ENCODE data around the gene CCER1. TPM values are rescaled to one million over a fixed set of nuclear protein-coding genes. Genes with fewer than 3 reads are reported as not detected.

CCER1 gene
- total RNA-seq, 1 experiment from 2014 or later, result not detected

- H3K56ac ChIP-seq (ENCODE audit: insufficient read length, low read depth, low read length), result no peak overlapping the region
- H4K20me1 ChIP-seq (ENCODE audit: control insufficient read depth, insufficient read depth, insufficient read length), result no peaks in the 10 kb centered on the region
- no peak overlapping the region for H4K8ac ChIP-seq (replicated peaks; ENCODE audit: insufficient read length, low read depth, low read length)
- Mint-ChIP-seq H3K4me3 (no peak overlapping the region), H3K4me1 (peaks cover 8% of the 10 kb centered on the region in 2 experiments), H3K27me3 (ENCODE audit: low read depth) (no peaks in the 10 kb centered on the region; the same call in 1 of the 2 replicates), H3K27ac (no peak overlapping the region), H3K9me3 (no peaks in the 10 kb centered on the region), H3K36me3 (ENCODE audit: insufficient read depth in 1 of 3, low read depth in 3 of 3) (no peaks in the 10 kb centered on the region)
- H3K9me3 ChIP-seq (ENCODE audit: control insufficient read depth, low read depth, low read length), result no peaks in the 10 kb centered on the region
- H3K23me2 ChIP-seq (ENCODE audit: insufficient read length, low read depth, low read length, poor library complexity, severe bottlenecking), result no peaks in the 10 kb centered on the region
- DNase-seq, result no peak
- H3K27ac ChIP-seq (ENCODE audit: insufficient read length, low read depth, low read length), result no peak overlapping the region
- H4K91ac ChIP-seq (ENCODE audit: insufficient read length, low read depth, low read length), result no peak overlapping the region
- TF ChIP-seq, protein P1, sequence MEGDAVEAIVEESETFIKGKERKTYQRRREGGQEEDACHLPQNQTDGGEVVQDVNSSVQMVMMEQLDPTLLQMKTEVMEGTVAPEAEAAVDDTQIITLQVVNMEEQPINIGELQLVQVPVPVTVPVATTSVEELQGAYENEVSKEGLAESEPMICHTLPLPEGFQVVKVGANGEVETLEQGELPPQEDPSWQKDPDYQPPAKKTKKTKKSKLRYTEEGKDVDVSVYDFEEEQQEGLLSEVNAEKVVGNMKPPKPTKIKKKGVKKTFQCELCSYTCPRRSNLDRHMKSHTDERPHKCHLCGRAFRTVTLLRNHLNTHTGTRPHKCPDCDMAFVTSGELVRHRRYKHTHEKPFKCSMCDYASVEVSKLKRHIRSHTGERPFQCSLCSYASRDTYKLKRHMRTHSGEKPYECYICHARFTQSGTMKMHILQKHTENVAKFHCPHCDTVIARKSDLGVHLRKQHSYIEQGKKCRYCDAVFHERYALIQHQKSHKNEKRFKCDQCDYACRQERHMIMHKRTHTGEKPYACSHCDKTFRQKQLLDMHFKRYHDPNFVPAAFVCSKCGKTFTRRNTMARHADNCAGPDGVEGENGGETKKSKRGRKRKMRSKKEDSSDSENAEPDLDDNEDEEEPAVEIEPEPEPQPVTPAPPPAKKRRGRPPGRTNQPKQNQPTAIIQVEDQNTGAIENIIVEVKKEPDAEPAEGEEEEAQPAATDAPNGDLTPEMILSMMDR (conservative IDR thresholded peaks at IDR 0.05), result no peak
- no peaks in the 10 kb centered on the region for H3K4me1 ChIP-seq (ENCODE audit: insufficient read depth, low read length)
- H2BK15ac ChIP-seq (ENCODE audit: low read depth, low read length), result no peak overlapping the region
- no peak overlapping the region for H2AFZ ChIP-seq (ENCODE audit: low read length)
- no peak overlapping the region for H2BK5ac ChIP-seq (ENCODE audit: insufficient read length, low read length)
- H3T11ph ChIP-seq (ENCODE audit: low read length), result no peak overlapping the region
- H3K79me1 ChIP-seq (ENCODE audit: insufficient read depth, low read depth, low read length, poor library complexity, severe bottlenecking), result no peaks in the 10 kb centered on the region
- H3K27me3 ChIP-seq (ENCODE audit: insufficient read depth, low read length), result no peaks in the 10 kb centered on the region
- no peak overlapping the region for H3K4ac ChIP-seq (ENCODE audit: low read depth, low read length)
- H3K18ac ChIP-seq (ENCODE audit: insufficient read length, low read depth, low read length), result no peak overlapping the region
- no peaks in the 10 kb centered on the region for H3K79me2 ChIP-seq (ENCODE audit: insufficient read depth, low read length)
- no peak overlapping the region for H3K4me2 ChIP-seq (ENCODE audit: insufficient read depth, insufficient read length, low read length)
- H2BK12ac ChIP-seq (ENCODE audit: insufficient read length, low read depth, low read length), result no peak overlapping the region
- no peak overlapping the region for H4K5ac ChIP-seq (ENCODE audit: insufficient read length, low read depth, low read length)
- H3K9ac ChIP-seq (ENCODE audit: extremely low read depth, insufficient read length, low read length), result no peak overlapping the region
- H3K14ac ChIP-seq (ENCODE audit: insufficient read depth, low read length), result no peak overlapping the region
- no peak overlapping the region for H3K23ac ChIP-seq (ENCODE audit: insufficient read length, low read depth, low read length)
- no peak overlapping the region for H2BK20ac ChIP-seq (ENCODE audit: low read depth, low read length, poor library complexity, severe bottlenecking)
- H2AK5ac ChIP-seq (ENCODE audit: insufficient read length, low read length), result no peak overlapping the region
- H2BK120ac ChIP-seq (ENCODE audit: low read depth, low read length, poor library complexity, severe bottlenecking), result no peak overlapping the region
- WGBS (ENCODE audit: extremely low coverage, insufficient read length, low lambda C conversion rate), result no CpG with 5 or more reads among the region's 1 CpG
Measured at GRCh38 chr12:90921536-90921935, 33.4 kb downstream of the CCER1 start.

Data from H9 (cell line).